H9 (cell line): ENCODE results near the gene CUBN. TPM values are rescaled to one million over a fixed set of nuclear protein-coding genes. Genes with fewer than 3 reads are reported as not detected.

ENCODE experiments used
- DNase-seq: peaks from one replicate; pipeline ENCODE4 v3.0.0-alpha.2; 2017
- H2AFZ ChIP-seq: one replicate; pipeline ENCODE4 v1.6.1; 2013; ENCODE audit warnings: mild to moderate bottlenecking, low read length, control low read depth, moderate library complexity
- H2AK5ac ChIP-seq: 2 replicates; pipeline ENCODE4 v1.6.1; 2013; ENCODE audit warnings: low read length, control low read depth, mixed read lengths; ENCODE audit not compliant: insufficient read length
- H2BK120ac ChIP-seq: one replicate; pipeline ENCODE4 v1.6.1; 2013; ENCODE audit warnings: low read depth, mild to moderate bottlenecking, low read length, control low read depth, inconsistent platforms; ENCODE audit not compliant: poor library complexity, severe bottlenecking
- H2BK12ac ChIP-seq: 2 replicates; pipeline ENCODE4 v1.6.1; 2013; ENCODE audit warnings: low read length, control low read depth, mixed read lengths, low read depth; ENCODE audit not compliant: insufficient read length
- H2BK15ac ChIP-seq: 2 replicates; pipeline ENCODE4 v1.6.1; 2013; ENCODE audit warnings: low read depth, low read length, control low read depth
- H2BK20ac ChIP-seq: one replicate; pipeline ENCODE4 v1.6.1; 2013; ENCODE audit warnings: low read depth, mild to moderate bottlenecking, low read length, control low read depth, inconsistent platforms; ENCODE audit not compliant: poor library complexity, severe bottlenecking
- H2BK5ac ChIP-seq: 2 replicates; pipeline ENCODE4 v1.6.1; 2013; ENCODE audit warnings: low read length, control low read depth, mixed read lengths; ENCODE audit not compliant: insufficient read length
- H3K14ac ChIP-seq: 2 replicates; pipeline ENCODE4 v1.6.1; 2013; ENCODE audit warnings: low read length, control low read depth; ENCODE audit not compliant: insufficient read depth
- H3K18ac ChIP-seq: 2 replicates; pipeline ENCODE4 v1.6.1; 2013; ENCODE audit warnings: low read depth, mild to moderate bottlenecking, mixed read lengths, low read length, control low read depth; ENCODE audit not compliant: insufficient read length
- H3K23ac ChIP-seq: 2 replicates; pipeline ENCODE4 v1.6.1; 2013; ENCODE audit warnings: low read length, control low read depth, mixed read lengths, low read depth; ENCODE audit not compliant: insufficient read length
- H3K23me2 ChIP-seq: 2 replicates; pipeline ENCODE4 v1.6.1; 2013; ENCODE audit warnings: low read depth, mild to moderate bottlenecking, mixed read lengths, low read length, control low read depth; ENCODE audit not compliant: insufficient read length, poor library complexity, severe bottlenecking
- H3K27ac ChIP-seq: 2 replicates; pipeline ENCODE4 v1.5.1; 2013; ENCODE audit warnings: low read length, control low read depth, mixed read lengths, low read depth; ENCODE audit not compliant: insufficient read length
- H3K27me3 ChIP-seq: 2 replicates; pipeline ENCODE4 v1.6.1; 2013; ENCODE audit warnings: low read length, control low read depth, inconsistent platforms; ENCODE audit not compliant: insufficient read depth
- H3K4ac ChIP-seq: 2 replicates; pipeline ENCODE4 v1.6.1; 2013; ENCODE audit warnings: low read depth, mild to moderate bottlenecking, control low read depth, inconsistent platforms, low read length, moderate library complexity
- H3K4me1 ChIP-seq: 2 replicates; pipeline ENCODE4 v1.6.1; 2013; ENCODE audit warnings: low read length, control low read depth, inconsistent platforms; ENCODE audit not compliant: insufficient read depth
- H3K4me2 ChIP-seq: 2 replicates; pipeline ENCODE4 v1.6.1; 2013; ENCODE audit warnings: low read length, control low read depth, mixed read lengths; ENCODE audit not compliant: insufficient read length, insufficient read depth
- H3K56ac ChIP-seq: 2 replicates; pipeline ENCODE4 v1.6.1; 2013; ENCODE audit warnings: low read depth, mild to moderate bottlenecking, mixed read lengths, low read length, control low read depth; ENCODE audit not compliant: insufficient read length
- H3K79me1 ChIP-seq: 2 replicates; pipeline ENCODE4 v1.6.1; 2013; ENCODE audit warnings: low read depth, mild to moderate bottlenecking, moderate library complexity, low read length, control low read depth, inconsistent platforms; ENCODE audit not compliant: insufficient read depth, poor library complexity, severe bottlenecking
- H3K79me2 ChIP-seq: 2 replicates; pipeline ENCODE4 v1.6.1; 2013; ENCODE audit warnings: low read length, control low read depth, inconsistent platforms; ENCODE audit not compliant: insufficient read depth
- H3K9ac ChIP-seq: 2 replicates; pipeline ENCODE4 v1.6.1; 2013; ENCODE audit warnings: low read length, control low read depth, mixed read lengths; ENCODE audit not compliant: insufficient read length; ENCODE audit errors: extremely low read depth
- H3K9me3 ChIP-seq: one replicate; pipeline ENCODE4 v1.6.1; 2013; ENCODE audit warnings: low read depth, low read length, inconsistent platforms; ENCODE audit not compliant: control insufficient read depth
- H3T11ph ChIP-seq: one replicate; pipeline ENCODE4 v1.6.1; 2013; ENCODE audit warnings: mild to moderate bottlenecking, low read length, control low read depth, inconsistent platforms
- H4K20me1 ChIP-seq: one replicate; pipeline ENCODE4 v1.6.1; 2013; ENCODE audit not compliant: control insufficient read depth, insufficient read length, insufficient read depth
- H4K5ac ChIP-seq: 2 replicates; pipeline ENCODE4 v1.6.1; 2013; ENCODE audit warnings: low read depth, mild to moderate bottlenecking, mixed read lengths, low read length, control low read depth; ENCODE audit not compliant: insufficient read length
- H4K8ac ChIP-seq: replicated peaks from 2 replicates; pipeline ENCODE4 v1.6.1; 2013; ENCODE audit warnings: low read length, control low read depth, mixed read lengths, low read depth; ENCODE audit not compliant: insufficient read length
- H4K91ac ChIP-seq: 2 replicates; pipeline ENCODE4 v1.6.1; 2013; ENCODE audit warnings: low read depth, mild to moderate bottlenecking, moderate library complexity, mixed read lengths, low read length, control low read depth; ENCODE audit not compliant: insufficient read length
- H3K27ac Mint-ChIP-seq, 3 experiments: 2 replicates in 2 of 3; 3 replicates in 1 of 3; pipeline ENCODE4 v1.8.0; 2020 to 2021; ENCODE audit warnings: mixed read lengths in 3 of 3, mild to moderate bottlenecking in 1 of 3, moderate library complexity in 1 of 3
- H3K27me3 Mint-ChIP-seq: 2 replicates; pipeline ENCODE4 v1.8.0; 2021; ENCODE audit warnings: low read depth, mild to moderate bottlenecking, moderate library complexity, mixed read lengths
- H3K36me3 Mint-ChIP-seq, 3 experiments: 2 replicates in 2 of 3; 3 replicates in 1 of 3; pipeline ENCODE4 v1.8.0; 2020 to 2021; ENCODE audit warnings: low read depth in 3 of 3, mixed read lengths in 3 of 3; ENCODE audit not compliant: insufficient read depth in 1 of 3
- H3K4me1 Mint-ChIP-seq, 2 experiments: 2 replicates each; pipeline ENCODE4 v1.8.0; 2020; ENCODE audit warnings: mixed read lengths in 2 of 2
- H3K4me3 Mint-ChIP-seq, 2 experiments: 2 replicates in 1 of 2; 3 replicates in 1 of 2; pipeline ENCODE4 v1.8.0; 2020 to 2021; ENCODE audit warnings: mild to moderate bottlenecking in 2 of 2, mixed read lengths in 2 of 2, moderate library complexity in 1 of 2
- H3K9me3 Mint-ChIP-seq, 2 experiments: 2 replicates in 1 of 2; 3 replicates in 1 of 2; pipeline ENCODE4 v1.8.0; 2020; ENCODE audit warnings: mild to moderate bottlenecking in 2 of 2, mixed read lengths in 2 of 2, moderate library complexity in 1 of 2
- WGBS: extraction: QIAGEN DNeasy Blood & Tissue Kit; methylation state at CpG from one replicate; pipeline ENCODE4 v1.1.7; 2013; ENCODE audit warnings: missing lambda C conversion rate, low lambda C conversion rate, mixed read lengths; ENCODE audit not compliant: insufficient read length; ENCODE audit errors: extremely low coverage; 5-methylcytosine and 5-hydroxymethylcytosine counted together
- total RNA-seq: library from RNA; stranded (reverse); gene quantifications from 2 replicates; pipeline ENCODE4 v1.2.1, GENCODE V29; 2021
- TF ChIP-seq, protein P1 (sequence below): fragments of 200-600 bp; sonication (generic); conservative IDR thresholded peaks from 3 replicates; pipeline ENCODE4 v1.8.0; 2021; ENCODE audit warnings: antibody characterized with exemption, mild to moderate bottlenecking

Gene CUBN
- total RNA-seq, 1 experiment from 2014 or later: 0.26 TPM

DNA sequence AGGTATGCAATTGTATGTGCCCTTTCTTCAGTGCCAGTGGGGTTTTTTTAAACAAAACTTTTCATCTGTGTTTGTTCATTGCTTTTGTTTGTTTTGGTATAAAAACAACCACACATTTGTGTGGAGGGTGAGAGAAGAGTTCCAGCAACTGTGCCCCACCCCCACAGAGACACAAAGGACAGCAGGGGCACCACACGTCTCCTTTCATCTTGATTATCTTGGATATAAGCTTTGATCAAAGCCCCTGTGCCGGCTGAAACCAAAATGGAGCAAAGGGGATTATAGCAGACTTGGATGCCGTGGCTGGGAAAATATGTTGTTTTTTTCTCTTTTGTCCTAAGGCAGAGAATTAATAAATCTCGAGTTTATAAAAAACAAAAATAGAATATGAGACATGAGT is 200.5 kb downstream of the CUBN start:
- TF ChIP-seq, protein P1, sequence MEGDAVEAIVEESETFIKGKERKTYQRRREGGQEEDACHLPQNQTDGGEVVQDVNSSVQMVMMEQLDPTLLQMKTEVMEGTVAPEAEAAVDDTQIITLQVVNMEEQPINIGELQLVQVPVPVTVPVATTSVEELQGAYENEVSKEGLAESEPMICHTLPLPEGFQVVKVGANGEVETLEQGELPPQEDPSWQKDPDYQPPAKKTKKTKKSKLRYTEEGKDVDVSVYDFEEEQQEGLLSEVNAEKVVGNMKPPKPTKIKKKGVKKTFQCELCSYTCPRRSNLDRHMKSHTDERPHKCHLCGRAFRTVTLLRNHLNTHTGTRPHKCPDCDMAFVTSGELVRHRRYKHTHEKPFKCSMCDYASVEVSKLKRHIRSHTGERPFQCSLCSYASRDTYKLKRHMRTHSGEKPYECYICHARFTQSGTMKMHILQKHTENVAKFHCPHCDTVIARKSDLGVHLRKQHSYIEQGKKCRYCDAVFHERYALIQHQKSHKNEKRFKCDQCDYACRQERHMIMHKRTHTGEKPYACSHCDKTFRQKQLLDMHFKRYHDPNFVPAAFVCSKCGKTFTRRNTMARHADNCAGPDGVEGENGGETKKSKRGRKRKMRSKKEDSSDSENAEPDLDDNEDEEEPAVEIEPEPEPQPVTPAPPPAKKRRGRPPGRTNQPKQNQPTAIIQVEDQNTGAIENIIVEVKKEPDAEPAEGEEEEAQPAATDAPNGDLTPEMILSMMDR: no peak
- no peak overlapping the region for H3K4me2 ChIP-seq
- no peak overlapping the region for H2BK12ac ChIP-seq
- H3K56ac ChIP-seq: no peak overlapping the region
- Mint-ChIP-seq H3K36me3 (no peaks in the 10 kb centered on the region), H3K9me3 (no peaks in the 10 kb centered on the region), H3K27me3 (peaks cover 9% of the 10 kb centered on the region), H3K4me3 (peak overlapping the region in 1 of 2 experiments; percentile 38; a peak in 1 of 5 replicates), H3K27ac (peak overlapping the region in 1 of 3 experiments; percentile 57; a peak in 2 of 7 replicates), H3K4me1 (peaks cover 21 to 24% of the 10 kb centered on the region in 2 experiments)
- H2BK5ac ChIP-seq: no peak overlapping the region
- no peak overlapping the region for H4K91ac ChIP-seq
- H3K23ac ChIP-seq: no peak overlapping the region
- H3K9me3 ChIP-seq: no peaks in the 10 kb centered on the region
- no peaks in the 10 kb centered on the region for H3K27me3 ChIP-seq
- H4K8ac ChIP-seq: no peak overlapping the region
- H2BK20ac ChIP-seq: no peak overlapping the region
- H4K5ac ChIP-seq: no peak overlapping the region
- no peak overlapping the region for H2AFZ ChIP-seq
- H3K23me2 ChIP-seq: no peaks in the 10 kb centered on the region
- no peak for DNase-seq
- H3K27ac ChIP-seq: no peak overlapping the region
- no peaks in the 10 kb centered on the region; the same call in 1 of the 2 replicates for H3K4me1 ChIP-seq
- no peak overlapping the region for H3K9ac ChIP-seq
- H3K18ac ChIP-seq: no peak overlapping the region
- no peak overlapping the region for H3K4ac ChIP-seq
- no peaks in the 10 kb centered on the region for H4K20me1 ChIP-seq
- no peaks in the 10 kb centered on the region for H3K79me2 ChIP-seq
- H3K79me1 ChIP-seq: no peaks in the 10 kb centered on the region
- no peak overlapping the region for H3K14ac ChIP-seq
- no CpG with 5 or more reads among the region's 4 CpGs for WGBS
- H2BK15ac ChIP-seq: no peak overlapping the region
- no peak overlapping the region for H2BK120ac ChIP-seq
- no peak overlapping the region for H3T11ph ChIP-seq
- no peak overlapping the region for H2AK5ac ChIP-seq
